DOHH2 (cell line): ENCODE results near the gene PCDHA2.

ENCODE experiments used
- EZH2phosphoT487 ChIP-seq: fragments of 200-600 bp; sonication (generic); IDR thresholded peaks from 2 replicates; pipeline ENCODE4 v1.6.1; 2017; ENCODE audit warnings: borderline replicate concordance, mild to moderate bottlenecking, antibody characterized with exemption, low read length, moderate library complexity, mixed read lengths
- TF ChIP-seq, protein P1 (sequence below): fragments of 200-600 bp; sonication (generic); IDR thresholded peaks from one replicate; pipeline ENCODE4 v1.5.1; 2014; ENCODE audit warnings: antibody characterized with exemption, mild to moderate bottlenecking, low read depth, low read length; ENCODE audit not compliant: poor library complexity, severe bottlenecking

DNA sequence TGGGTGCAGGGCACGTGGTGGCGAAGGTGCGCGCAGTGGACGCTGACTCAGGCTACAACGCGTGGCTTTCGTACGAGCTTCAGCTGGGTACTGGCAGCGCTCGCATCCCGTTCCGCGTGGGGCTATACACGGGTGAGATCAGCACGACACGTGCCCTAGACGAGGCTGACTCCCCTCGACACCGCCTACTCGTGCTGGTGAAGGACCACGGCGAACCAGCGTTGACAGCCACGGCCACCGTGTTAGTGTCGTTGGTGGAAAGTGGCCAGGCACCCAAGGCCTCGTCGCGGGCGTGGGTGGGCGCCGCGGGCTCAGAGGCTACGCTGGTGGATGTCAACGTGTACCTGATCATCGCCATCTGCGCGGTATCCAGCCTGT is 2.1 kb downstream of the PCDHA2 start:
- TF ChIP-seq, protein P1, sequence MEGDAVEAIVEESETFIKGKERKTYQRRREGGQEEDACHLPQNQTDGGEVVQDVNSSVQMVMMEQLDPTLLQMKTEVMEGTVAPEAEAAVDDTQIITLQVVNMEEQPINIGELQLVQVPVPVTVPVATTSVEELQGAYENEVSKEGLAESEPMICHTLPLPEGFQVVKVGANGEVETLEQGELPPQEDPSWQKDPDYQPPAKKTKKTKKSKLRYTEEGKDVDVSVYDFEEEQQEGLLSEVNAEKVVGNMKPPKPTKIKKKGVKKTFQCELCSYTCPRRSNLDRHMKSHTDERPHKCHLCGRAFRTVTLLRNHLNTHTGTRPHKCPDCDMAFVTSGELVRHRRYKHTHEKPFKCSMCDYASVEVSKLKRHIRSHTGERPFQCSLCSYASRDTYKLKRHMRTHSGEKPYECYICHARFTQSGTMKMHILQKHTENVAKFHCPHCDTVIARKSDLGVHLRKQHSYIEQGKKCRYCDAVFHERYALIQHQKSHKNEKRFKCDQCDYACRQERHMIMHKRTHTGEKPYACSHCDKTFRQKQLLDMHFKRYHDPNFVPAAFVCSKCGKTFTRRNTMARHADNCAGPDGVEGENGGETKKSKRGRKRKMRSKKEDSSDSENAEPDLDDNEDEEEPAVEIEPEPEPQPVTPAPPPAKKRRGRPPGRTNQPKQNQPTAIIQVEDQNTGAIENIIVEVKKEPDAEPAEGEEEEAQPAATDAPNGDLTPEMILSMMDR, result no peak
- TF ChIP-seq EZH2phosphoT487, result no peak
